Ishikawa (cell line): ENCODE results near the gene ENPP5.

Experiments
- CEBPB ChIP-seq: IDR thresholded peaks from 2 replicates; pipeline ENCODE4 v1.6.1; 2012
- CREB1 ChIP-seq: IDR thresholded peaks from 2 replicates; pipeline ENCODE4 v1.6.1; 2012; ENCODE audit warnings: low read depth
- FOXM1 ChIP-seq: IDR thresholded peaks from 2 replicates; pipeline ENCODE4 v1.6.1; 2012; ENCODE audit warnings: low read depth, borderline replicate concordance
- MAX ChIP-seq: IDR thresholded peaks from 2 replicates; pipeline ENCODE4 v1.6.1; 2012
- NFIC ChIP-seq: IDR thresholded peaks from 2 replicates; pipeline ENCODE4 v1.6.1; 2012
- RAD21 ChIP-seq: IDR thresholded peaks from 2 replicates; pipeline ENCODE4 v1.6.1; 2012; ENCODE audit warnings: low read depth
- REST ChIP-seq: IDR thresholded peaks from 2 replicates; pipeline ENCODE4 v1.6.1; 2012; ENCODE audit warnings: low read depth, mild to moderate bottlenecking
- TAF1 ChIP-seq: IDR thresholded peaks from 2 replicates; pipeline ENCODE4 v1.6.1; 2012; ENCODE audit warnings: low read depth, mild to moderate bottlenecking

GRCh38 chr6:46208303-46208702, 37.5 kb upstream of the ENPP5 start:
- TF ChIP-seq TAF1 (no peak), NFIC (no peak), FOXM1 (no peak), MAX (no peak), REST (no peak), CEBPB (no peak), CREB1 (no peak), RAD21 (no peak)
